Right cardiac atrium (tissue), 5 donors: ENCODE measurements around the gene CPTP. TPM values are rescaled to one million over a fixed set of nuclear protein-coding genes. Genes with fewer than 3 reads are reported as not detected.
A peak's percentile ranks its signal among the peaks of the same experiment; 100 is the strongest.

Experiments used
- ATAC-seq, 2 donors: fragments of 200-7000 bp; cut with Tn5 transposase; one replicate each; pipeline versions ENCODE4 v1.8.0 to v1.9.1; 2020; ENCODE audit warnings: moderate library complexity in 2 of 2, mild to moderate bottlenecking in 1 of 2
- DNase-seq, 3 donors: peaks; one replicate each; pipeline ENCODE4 v3.0.0-alpha.2; 2020
- H3K27ac ChIP-seq: one replicate; pipeline ENCODE4 v1.5.1; 2013; ENCODE audit warnings: mild to moderate bottlenecking, low read length, control low read depth, moderate library complexity
- H3K27me3 ChIP-seq: one replicate; pipeline ENCODE4 v1.6.1; 2013; ENCODE audit not compliant: control insufficient read depth, insufficient read depth
- H3K4me1 ChIP-seq: one replicate; pipeline ENCODE4 v1.6.1; 2013; ENCODE audit warnings: low read length; ENCODE audit not compliant: control insufficient read depth, insufficient read depth
- H3K4me3 ChIP-seq: one replicate; pipeline ENCODE4 v1.5.1; 2013; ENCODE audit warnings: low read length, control low read depth
- H3K9me3 ChIP-seq: one replicate; pipeline ENCODE4 v1.6.1; 2013; ENCODE audit warnings: low read length; ENCODE audit not compliant: control insufficient read depth
- WGBS: extraction: QIAGEN DNeasy Blood & Tissue Kit; methylation state at CpG from one replicate; pipeline ENCODE4 v1.1.7; 2013; 5-methylcytosine and 5-hydroxymethylcytosine counted together
- intact Hi-C, 4 donors: fragments of 100-400 bp; cut with DNase I; formaldehyde crosslinking; loops; one replicate each; pipeline versions ENCODE4 v1.11.0 to v1.14.0; 2022 to 2023
- long read RNA-seq, 4 donors: library from polyadenylated mRNA; unstranded; transcript quantifications; one replicate each; pipeline ENCODE4 v2.0.0, GENCODE V29; 2020 to 2021
- polyA plus RNA-seq: library from polyadenylated mRNA; stranded (reverse); fragments of 200-250 nt; gene quantifications from one replicate; pipeline ENCODE4 v1.2.3, GENCODE V29; 2013
- total RNA-seq, 4 donors: library from RNA; stranded (reverse); fragmentation: NEBNext Ultra II Directional; extraction: Animal tissue kit (Norgen Biotek cat#: 25700); gene quantifications; one replicate each; pipeline ENCODE4 v1.2.1, GENCODE V29; 2021
- donor health status: healthy with polysubstance abuse.
- donor health status: DM: no; HTN: yes; CAD: no.
- donor health status: DM: no; HTN: no; CAD: no.
- donor health status: DM: no; HTN: yes; CAD: no; lungs with severe emphysema.
- donor health status: DM: yes; HTN: yes; CAD: no.

The CPTP gene
- total RNA-seq: 10 to 100 TPM; 24.0 to 29.0 (median 27.0) TPM
- 53.9 TPM for polyA plus RNA-seq
- long read RNA-seq, donor 1, transcript CPTP-201 (3 exons, 2,190 nt): major isoform, 74 of 98 reads
- long read RNA-seq, donor 1, transcript CPTP-202 (2 exons, 1,101 nt): minor isoform, 21 of 98 reads
- long read RNA-seq, donor 1, partial matches to known transcripts: 0 of 98 reads
- long read RNA-seq, donor 1, other reads (novel, unspliced or antisense): 3 of 98 reads
- long read RNA-seq, donor 2, transcript CPTP-201 (3 exons, 2,190 nt): major isoform, 40 of 55 reads
- long read RNA-seq, donor 2, transcript CPTP-202 (2 exons, 1,101 nt): minor isoform, 8 of 55 reads
- long read RNA-seq, donor 2, partial matches to known transcripts: 2 of 55 reads
- long read RNA-seq, donor 2, other reads (novel, unspliced or antisense): 5 of 55 reads
- long read RNA-seq, donor 3, transcript CPTP-201 (3 exons, 2,190 nt): major isoform, 15 of 32 reads
- long read RNA-seq, donor 3, partial matches to known transcripts: 2 of 32 reads
- long read RNA-seq, donor 3, other reads (novel, unspliced or antisense): 11 of 32 reads
- long read RNA-seq, donor 4, transcript CPTP-202 (2 exons, 1,101 nt): minor isoform, 10 of 52 reads
- long read RNA-seq, donor 4, transcript CPTP-201 (3 exons, 2,190 nt): major isoform, 35 of 52 reads
- long read RNA-seq, donor 4, partial matches to known transcripts: 0 of 52 reads
- long read RNA-seq, donor 4, other reads (novel, unspliced or antisense): 7 of 52 reads

DNA sequence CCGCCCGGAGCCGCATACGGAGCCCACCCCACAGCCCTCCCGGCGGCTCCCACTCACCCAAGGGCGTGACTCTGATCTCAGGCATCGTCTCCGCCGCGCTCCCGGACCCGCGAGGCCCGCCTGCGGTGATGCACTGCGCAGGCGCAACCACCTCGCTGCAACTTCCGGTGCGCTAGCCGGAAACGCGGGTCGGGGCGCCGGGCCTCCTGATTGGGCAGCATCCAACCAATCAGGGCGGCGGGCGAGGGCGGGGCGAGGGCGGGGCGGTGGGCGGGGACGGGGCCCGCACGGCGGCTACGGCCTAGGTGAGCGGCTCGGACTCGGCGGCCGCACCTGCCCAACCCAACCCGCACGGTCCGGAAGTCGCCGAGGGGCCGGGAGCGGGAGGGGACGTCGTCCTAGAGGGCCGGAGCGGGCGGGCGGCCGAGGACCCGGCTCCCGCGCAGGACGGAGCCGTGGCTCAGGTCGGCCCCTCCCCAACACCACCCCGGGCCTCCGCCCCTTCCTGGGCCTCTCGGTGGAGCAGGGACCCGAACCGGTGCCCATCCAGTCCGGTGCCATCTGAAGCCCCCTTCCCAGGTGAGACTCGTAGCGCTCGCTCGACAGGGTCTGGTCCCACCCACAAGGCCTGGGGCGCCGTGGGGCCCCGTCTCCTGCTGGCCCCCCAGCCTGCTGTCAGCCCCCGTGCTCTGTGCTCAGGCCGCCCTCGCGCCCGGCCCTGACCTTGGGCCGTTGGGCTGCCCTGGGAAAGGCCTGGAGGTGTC lies at the start of gene CPTP, which contains the start of gene INTS11:
Gene CPTP (plus strand): TSS at position 279 of the 764 bp plus-strand sequence. CDS start 2,109 bp downstream, outside the sequence.
Gene INTS11 (minus strand): TSS at position 137 of the 764 bp plus-strand sequence. CDS start 52 bp downstream, at position 85.
- peak within 1 kb of the TSS; percentile 78 for H3K4me3 ChIP-seq
- no peaks in the 10 kb centered on the region for H3K4me1 ChIP-seq
- H3K9me3 ChIP-seq: no peaks in the 10 kb centered on the region
- intact Hi-C loops: no loop called here
- no peaks in the 10 kb centered on the region for H3K27me3 ChIP-seq
- DNase-seq: peak; percentile 96 to 98 (median 98)
- under 1% methylated on average over 84 of the region's 84 CpGs for WGBS
- ATAC-seq: peak; percentile 83 to 87
- peak within 1 kb of the TSS; percentile 58 for H3K27ac ChIP-seq

DNA sequence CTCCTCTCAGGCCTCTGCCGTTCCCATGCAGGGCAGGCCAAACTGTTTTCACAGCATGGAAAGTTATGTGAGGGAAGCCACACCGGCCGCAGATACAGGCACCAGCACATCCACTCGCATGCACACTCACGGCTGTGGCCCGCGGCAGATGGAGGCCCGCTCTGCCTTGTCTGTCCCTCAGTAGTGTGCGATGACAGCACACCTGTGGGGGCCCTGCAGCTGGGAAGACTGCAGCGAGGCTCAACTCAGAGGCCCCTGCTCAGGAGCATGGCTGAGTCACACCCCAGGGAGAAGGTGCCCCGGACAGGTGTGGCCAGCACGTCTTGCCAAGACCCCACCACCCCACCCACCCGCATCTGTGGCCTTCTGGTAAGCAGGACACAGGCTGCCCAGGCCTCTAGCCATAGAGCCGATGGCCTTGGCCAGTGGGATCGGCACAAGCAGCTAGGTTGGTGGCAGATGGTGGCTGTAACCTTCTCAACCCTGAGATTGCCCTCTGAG lies 49.6 kb upstream of the CPTP start:
- H3K9me3 ChIP-seq: no peaks in the 10 kb centered on the region
- WGBS: 89% methylated on average over 15 of the region's 15 CpGs
- peak in 1 of 2 donors; percentile 0 for ATAC-seq
- H3K27me3 ChIP-seq: no peaks in the 10 kb centered on the region
- intact Hi-C loops: no loop called here
- peaks cover 19% of the 10 kb centered on the region for H3K4me1 ChIP-seq
- no peak overlapping the region for H3K27ac ChIP-seq
- H3K4me3 ChIP-seq: no peak overlapping the region
- DNase-seq: peak in 1 of 3 donors; percentile 49

DNA sequence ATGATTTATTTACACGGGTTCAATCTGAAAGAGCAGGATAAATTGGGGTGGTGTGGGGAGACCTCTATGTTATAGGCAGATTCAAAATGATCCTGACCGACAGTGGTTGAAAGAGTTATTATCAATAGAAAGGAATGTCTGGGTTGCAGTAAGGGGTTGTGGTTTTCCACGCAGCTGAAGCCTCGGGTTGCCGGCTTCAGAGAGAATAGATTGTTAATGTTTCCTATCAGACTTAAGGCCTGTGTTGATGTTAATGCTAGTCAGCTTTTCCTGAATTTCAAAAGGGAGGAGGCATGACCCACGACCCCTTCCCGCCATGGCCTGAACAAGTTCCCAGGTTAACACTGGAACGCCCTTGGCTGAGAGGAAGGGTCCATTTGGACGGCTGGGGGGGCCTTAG lies 48.8 kb upstream of the CPTP start:
- DNase-seq: no peak
- Histone ChIP-seq H3K4me1 (peaks cover 11% of the 10 kb centered on the region), H3K4me3 (no peak overlapping the region), H3K27ac (no peak overlapping the region), H3K9me3 (no peaks in the 10 kb centered on the region), H3K27me3 (no peaks in the 10 kb centered on the region)
- ATAC-seq: no peak
- WGBS: 76% methylated on average over 9 of the region's 9 CpGs
- intact Hi-C loops: no loop called here

DNA sequence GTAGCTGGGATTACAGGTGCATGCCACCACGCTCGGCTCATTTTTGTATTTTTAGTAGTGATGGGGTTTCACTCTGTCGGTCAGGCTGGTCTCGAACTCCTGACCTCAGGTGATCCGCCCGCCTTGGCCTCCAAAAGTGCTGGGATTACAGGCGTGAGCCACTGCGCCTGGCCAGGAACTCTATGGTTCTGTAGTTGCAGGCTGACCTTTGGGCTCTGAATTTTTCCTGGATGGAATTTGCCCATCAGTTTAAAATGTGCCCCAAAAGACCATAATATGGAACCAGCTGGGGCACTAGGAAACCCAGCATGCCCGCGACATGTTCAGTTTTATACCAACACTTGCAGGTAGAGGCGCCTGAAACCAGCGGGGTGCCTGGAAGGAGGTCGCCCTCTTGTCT lies 46.0 kb upstream of the CPTP start:
- Histone ChIP-seq H3K4me1 (peaks cover 3% of the 10 kb centered on the region), H3K27ac (no peak overlapping the region), H3K27me3 (no peaks in the 10 kb centered on the region), H3K9me3 (no peaks in the 10 kb centered on the region), H3K4me3 (no peak overlapping the region)
- WGBS: 94% methylated on average over 13 of the region's 13 CpGs
- intact Hi-C loops: no loop called here
- DNase-seq (no peak), ATAC-seq (no peak)

DNA sequence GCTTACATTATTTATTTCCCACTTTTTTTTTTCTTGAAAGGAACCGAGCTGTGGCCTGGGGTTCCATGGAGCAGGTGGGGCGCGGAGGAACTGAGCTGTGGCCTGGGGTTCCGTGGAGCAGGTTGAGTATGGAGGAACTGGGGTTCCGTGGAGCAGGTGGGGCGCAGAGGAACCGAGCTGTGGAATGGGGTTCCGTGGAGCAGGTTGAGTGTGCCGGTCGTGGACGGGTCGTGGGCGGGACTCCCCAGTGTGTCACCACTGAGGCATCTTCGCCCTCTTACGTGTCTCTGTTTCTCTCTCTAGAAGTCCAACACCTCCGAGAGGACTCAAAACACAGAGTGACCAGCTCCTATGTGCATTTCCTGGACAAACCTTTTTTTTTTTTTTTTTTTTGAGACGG lies 45.6 kb upstream of the CPTP start:
- no peaks in the 10 kb centered on the region for H3K27me3 ChIP-seq
- ATAC-seq: no peak
- no peak overlapping the region for H3K27ac ChIP-seq
- peak in 1 of 3 donors; percentile 39 for DNase-seq
- no peaks in the 10 kb centered on the region for H3K9me3 ChIP-seq
- WGBS: 93% methylated on average over 16 of the region's 17 CpGs
- H3K4me1 ChIP-seq: peaks cover 3% of the 10 kb centered on the region
- no peak overlapping the region for H3K4me3 ChIP-seq
- intact Hi-C loops: no loop called here

DNA sequence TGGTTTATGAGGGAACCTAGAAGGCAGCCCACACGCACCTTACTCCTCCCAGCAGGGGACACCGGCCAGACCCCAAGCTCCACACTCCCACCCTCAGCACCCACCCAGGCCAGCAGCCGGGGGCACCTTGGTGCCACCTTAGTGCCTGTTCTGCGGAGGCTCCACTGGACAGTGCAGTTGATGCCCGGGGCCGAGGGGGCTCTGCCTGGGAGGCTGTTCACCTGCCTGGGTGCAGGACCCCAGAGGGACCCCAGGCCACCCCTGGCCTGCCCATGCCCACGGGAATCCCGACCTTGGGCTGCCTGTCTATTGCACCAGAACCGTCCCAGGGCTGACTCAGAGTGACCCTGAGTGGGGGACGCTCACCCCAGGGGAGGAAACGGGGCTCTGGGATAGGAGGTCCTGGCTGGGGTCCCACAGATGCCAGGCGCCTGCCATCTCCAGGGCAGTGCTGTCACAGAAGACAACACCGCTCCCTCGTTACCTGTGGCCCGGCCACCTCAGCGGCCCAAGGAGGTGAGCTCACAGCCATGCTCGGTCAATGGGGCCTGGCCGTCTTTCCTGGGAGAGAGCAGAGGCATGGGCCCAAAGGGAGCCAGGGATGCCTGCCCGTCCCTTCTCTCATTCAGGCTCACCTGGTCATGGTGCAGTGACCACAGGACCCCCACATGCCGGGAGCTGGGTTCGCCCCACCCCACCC lies 43.7 kb upstream of the CPTP start:
- DNase-seq (peak in 2 of 3 donors; percentile 42 to 50), ATAC-seq (peak in 1 of 2 donors; percentile 7)
- 90% methylated on average over 21 of the region's 21 CpGs for WGBS
- Histone ChIP-seq H3K4me1 (no peaks in the 10 kb centered on the region), H3K27ac (no peak overlapping the region), H3K4me3 (no peak overlapping the region), H3K27me3 (no peaks in the 10 kb centered on the region), H3K9me3 (no peaks in the 10 kb centered on the region)
- intact Hi-C loops: no loop called here

DNA sequence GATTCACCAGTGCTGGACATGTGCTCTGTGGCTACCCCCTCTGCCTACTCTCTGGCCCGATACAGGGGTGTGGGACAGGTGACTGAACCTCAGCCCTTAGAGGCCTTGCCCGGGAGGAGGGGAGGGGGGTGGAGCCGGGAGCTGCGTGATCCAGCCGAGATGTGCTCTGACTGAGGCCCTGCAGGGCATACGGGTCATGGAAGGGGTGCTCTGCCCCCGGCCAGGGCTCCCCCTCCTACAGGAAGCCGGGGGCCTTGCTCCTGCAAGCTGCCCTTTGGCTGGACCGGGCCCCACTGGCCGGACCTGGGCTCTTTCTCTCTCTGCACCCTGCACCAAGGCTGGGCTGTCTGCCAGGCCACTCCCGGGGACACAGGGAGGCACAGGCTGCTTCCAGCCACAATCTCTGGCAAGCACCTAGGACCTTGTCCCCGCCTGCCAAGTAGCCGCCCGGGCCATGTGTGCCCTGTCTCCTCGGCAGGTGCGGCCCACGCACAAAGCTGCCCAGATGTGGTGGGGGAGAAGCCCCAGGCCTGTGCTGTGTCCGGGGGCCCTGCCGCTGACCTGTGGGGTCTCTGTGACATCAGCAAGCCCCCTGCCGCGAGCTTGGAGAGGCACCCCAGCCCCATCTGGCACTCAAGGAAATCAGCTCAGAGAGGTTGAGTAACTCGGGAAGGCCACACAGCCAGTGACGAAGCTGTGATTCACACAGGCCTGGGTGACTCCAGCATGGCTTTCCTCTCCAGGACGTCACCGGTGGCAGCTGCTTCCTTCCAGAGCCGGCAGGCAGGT lies 42.9 kb upstream of the CPTP start:
- Histone ChIP-seq H3K4me1 (no peaks in the 10 kb centered on the region), H3K27ac (no peak overlapping the region), H3K27me3 (no peaks in the 10 kb centered on the region), H3K9me3 (no peaks in the 10 kb centered on the region), H3K4me3 (no peak overlapping the region)
- ATAC-seq: peak; percentile 58 to 75
- peak in 2 of 3 donors; percentile 86 to 87 for DNase-seq
- 46% methylated on average over 26 of the region's 26 CpGs for WGBS
- intact Hi-C loops: no loop called here

DNA sequence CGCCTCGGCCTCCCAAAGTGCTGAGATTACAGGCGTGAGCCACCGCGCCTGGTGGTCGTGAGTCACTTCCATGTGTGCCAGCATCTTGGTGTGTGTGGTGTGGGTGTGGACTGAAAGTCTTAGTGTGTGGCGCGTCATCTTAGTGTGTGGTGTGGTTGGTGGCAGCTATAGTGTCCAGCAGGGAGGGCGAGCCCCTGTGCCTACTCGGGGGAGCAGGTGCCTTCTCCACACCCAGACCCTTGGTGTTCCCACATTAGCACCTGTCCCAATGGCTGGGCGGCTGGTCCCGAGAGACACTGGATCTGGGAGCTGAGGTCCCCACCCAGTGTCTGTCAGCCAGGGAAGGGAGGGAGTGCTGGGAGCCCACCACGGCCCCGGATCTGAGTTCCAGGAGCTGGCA lies 41.6 kb upstream of the CPTP start:
- ATAC-seq: no peak
- Histone ChIP-seq H3K4me3 (no peak overlapping the region), H3K9me3 (no peaks in the 10 kb centered on the region), H3K27me3 (no peaks in the 10 kb centered on the region), H3K4me1 (no peaks in the 10 kb centered on the region), H3K27ac (no peak overlapping the region)
- intact Hi-C loops: no loop called here
- WGBS: 83% methylated on average over 14 of the region's 14 CpGs
- DNase-seq: peak in 1 of 3 donors; percentile 49

DNA sequence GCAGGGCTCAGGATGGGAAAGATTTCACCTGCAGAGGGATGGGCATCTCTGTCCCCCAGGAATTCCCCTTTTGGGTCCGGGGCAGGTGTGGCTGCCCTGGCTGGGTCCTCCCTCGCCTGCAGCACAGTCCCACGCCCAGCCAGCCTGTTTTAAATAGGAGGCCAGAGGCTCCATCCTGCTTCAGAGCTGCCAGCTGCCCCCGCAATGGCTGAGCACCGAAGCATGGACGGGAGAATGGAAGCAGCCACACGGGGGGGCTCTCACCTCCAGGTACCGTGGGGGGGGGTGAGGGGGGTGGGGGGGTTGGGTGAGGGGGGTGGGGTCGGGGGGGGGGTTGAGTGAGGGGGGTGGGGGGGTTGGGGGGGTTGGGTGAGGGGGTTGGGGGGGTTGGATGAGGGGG lies 40.8 kb upstream of the CPTP start:
- DNase-seq: peak in 1 of 3 donors; percentile 39
- Histone ChIP-seq H3K4me3 (no peak overlapping the region), H3K9me3 (no peaks in the 10 kb centered on the region), H3K4me1 (no peaks in the 10 kb centered on the region), H3K27ac (no peak overlapping the region), H3K27me3 (no peaks in the 10 kb centered on the region)
- intact Hi-C loops: no loop called here
- no peak for ATAC-seq
- 11% methylated on average over 8 of the region's 9 CpGs for WGBS
